Activated T-cell treated with anti-CD3 and anti-CD28 coated beads for 1 hour (primary cell): Measurements from ENCODE around the gene TCHHL1.
"Not testable (repeated sequence)": the region's sequence is repeated elsewhere in the genome, so short reads cannot be mapped to it uniquely, and the experiment has no call there.

Experiments used
- DNase-seq: peaks from one replicate; pipeline ENCODE4 v3.0.0-alpha.2; 2020; ENCODE audit warnings: low read depth

TCHHL1 gene

DNA sequence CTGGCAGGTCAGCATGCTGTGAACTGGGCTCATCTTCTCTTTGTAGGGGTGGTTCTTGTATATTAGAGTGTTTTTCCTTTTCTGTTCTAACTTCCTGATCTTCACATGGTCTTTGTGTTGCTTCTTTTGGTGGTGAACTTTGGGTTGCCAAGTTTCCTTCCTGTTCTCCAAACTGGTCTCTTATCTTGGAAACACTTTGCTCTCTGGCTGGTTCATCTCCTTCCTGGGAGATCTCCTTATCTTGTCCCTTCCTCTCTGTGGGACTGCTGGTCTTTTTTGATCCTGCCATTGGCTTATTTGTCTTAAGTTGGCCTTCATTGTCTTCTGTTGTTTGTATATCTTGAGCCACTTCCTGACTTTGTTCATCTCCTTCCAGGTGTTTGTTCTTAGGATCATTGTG is 2.1 kb downstream of the TCHHL1 start:
- no peak for DNase-seq

- no peak for DNase-seq
Measured at GRCh38 chr1:152084853-152085252, 4.0 kb downstream of the TCHHL1 start.

DNA sequence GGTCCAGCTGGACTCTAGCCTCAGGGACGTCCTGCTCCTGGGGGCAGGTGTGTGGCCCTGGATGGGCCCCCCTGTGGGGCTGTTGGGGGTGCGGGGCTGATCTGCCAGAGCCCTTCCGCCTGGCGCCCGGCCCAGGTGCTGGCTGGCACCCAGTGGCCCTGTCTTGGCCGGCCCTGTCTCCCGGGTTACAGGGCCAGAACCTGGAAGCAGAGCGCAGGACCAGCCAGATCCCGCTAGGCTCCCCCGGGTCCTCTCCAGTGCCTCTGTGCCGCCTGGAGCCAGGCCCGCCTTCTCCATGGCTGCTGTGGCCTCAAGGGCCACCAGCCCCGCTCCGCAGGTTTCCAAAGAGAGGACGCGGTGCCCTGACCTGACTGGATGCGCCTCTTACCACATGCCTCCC is 7.8 kb downstream of the TCHHL1 start:
- DNase-seq, result not testable (repeated sequence)

GRCh38 chr1:152080494-152080893 is 8.4 kb downstream of the TCHHL1 start:
- not testable (repeated sequence) for DNase-seq

DNA sequence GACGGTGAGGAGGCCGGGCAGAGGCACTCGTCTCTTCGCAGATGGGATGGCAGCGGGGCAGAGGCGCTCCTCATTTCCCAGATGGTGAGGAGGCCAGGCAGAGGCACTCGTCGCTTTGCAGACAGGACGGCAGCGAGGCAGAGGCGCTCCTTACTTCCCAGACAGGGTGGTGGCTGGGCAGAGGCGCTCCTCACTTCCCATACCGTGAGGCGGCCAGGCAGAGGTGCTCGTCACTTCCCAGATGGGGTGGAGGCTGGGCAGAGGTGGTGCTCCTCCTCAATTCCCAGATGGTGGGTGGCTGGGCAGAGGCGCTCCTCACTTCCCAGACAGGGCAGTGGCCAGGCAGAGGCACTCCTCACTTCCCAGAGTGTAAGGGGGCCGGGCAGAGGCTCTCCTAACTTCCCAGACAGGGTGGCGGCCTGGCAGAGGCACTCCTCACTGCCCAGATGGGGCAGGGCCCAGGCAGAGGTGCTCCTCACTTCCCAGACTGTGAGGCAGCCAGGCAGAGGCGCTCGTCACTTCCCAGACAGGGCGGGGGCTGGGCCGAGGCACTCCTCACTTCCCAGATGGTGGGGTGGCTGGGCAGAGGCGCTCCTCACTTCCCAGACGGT is 9.9 kb downstream of the TCHHL1 start:
- DNase-seq, result no peak

- no peak for DNase-seq
Measured at GRCh38 chr1:152072311-152072710, 16.6 kb downstream of the TCHHL1 start.

- no peak for DNase-seq
Measured at GRCh38 chr1:152071123-152071522, 17.7 kb downstream of the TCHHL1 start.

DNA sequence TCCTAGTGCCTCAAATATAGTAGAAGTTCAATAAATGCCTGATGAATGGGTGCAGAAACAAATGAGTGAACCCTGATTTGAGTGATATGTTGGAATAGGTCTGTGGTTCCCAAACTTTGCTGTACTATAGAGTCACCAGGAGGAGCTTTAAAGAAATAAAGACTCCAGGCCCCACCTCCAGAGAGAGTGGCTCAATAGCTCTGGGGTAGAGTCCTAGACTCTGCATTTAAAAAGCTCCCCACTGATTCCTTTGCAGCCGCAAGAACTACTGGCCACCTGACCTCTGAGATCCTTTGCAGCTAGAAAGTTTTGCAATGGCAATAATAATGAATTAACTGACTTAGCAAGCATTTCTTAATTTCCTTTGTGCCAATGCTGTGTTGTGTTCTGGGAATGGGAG is 20.9 kb downstream of the TCHHL1 start:
- DNase-seq, result no peak

GRCh38 chr1:152067150-152067549 is 21.7 kb downstream of the TCHHL1 start:
- DNase-seq, result no peak

DNA sequence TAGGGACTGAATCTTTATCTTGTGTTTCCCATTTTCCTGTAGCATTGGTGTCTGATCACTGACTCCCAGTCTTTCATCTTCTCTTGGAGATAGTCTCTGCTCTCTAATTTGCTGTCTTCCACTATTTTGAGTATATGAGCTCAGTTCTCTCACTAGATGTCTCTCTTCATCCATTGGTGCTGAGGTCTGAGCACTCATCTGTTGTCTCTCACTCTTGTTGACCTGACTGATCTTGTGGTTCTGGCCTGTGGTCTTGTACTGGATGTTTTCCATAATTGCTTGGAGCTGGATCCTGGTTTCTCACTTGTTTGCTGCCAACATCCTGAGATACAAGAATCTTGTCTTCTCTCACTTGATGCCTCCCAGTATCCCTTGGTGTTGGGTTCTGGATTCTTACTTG is 26.9 kb downstream of the TCHHL1 start:
- DNase-seq, result no peak

DNA sequence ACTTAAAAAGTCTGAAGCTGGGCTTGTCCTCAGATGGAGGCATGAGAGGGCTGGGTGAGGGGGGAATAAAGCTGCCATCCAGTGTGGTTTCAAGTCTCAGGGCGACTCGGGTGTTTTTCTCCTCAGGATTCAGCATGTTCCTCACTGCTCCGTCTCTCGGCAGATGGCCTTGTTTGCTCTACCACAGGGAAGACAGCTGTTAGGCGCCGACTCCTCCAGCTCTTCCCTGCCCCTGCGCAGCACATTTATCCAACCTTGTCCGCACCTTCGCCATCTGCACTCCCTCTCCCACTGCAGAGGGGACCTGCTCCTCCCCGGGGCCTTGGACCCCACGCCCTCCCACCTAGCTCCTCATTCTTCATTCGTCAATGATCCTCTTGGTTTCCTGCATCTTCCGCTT is 35.5 kb downstream of the TCHHL1 start:
- no peak for DNase-seq

DNA sequence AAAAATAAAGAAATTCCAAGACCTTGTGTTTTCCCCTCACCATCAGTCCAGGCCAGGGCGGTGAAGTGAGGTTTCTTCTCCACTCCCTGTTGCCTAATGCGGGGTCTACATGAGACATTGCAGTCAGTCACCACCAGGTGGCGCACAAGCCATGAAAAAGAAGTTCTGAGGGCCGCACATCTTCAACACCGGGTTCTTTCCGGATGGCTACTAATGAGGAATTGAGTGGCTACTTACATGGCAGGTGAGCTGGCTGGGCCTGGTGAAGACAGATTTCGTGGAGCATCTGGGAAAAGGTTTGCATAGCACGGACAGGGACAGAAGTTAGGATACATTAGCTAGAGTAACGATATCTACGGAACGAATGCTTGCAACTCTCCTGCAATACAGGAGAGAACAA is 36.3 kb downstream of the TCHHL1 start:
- DNase-seq, result peak; percentile 88

- no peak for DNase-seq
Measured at GRCh38 chr1:152050886-152051675, 37.8 kb downstream of the TCHHL1 start.

DNA sequence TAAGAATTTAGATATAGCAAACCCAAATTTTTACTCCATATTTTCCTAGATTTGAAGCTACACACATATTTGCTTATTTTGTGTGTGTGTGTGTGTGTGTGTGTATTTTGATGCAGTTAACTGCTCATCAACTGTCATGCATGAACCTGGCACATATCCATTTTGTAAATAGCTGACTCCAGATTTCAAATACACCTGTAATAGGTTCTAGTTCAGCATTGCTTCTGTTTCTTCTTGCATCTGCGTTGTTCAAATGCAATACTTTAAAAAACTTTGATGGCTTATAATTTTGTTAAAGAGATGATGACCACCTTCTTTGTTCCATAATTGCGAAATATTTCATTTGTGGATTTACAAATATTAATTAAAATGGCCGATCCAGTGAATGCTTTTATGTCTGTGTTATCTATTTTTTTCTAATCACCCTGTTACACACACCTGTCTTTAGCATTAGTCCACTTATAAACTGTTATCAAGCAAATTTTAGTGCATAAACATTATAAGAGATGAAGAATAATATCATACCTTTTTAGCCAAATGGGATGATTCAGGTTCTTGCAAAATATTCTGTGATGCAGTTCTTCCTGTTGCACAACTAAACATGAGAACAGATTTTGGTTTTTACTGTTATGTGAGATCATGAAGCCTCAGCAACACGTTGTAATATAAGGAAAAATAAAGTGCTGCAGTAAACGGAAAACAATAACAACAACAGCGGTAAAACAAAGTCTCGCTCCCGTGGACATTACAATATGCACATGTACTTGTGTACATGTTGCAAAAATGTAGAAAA is 39.4 kb downstream of the TCHHL1 start:
- no peak for DNase-seq

- DNase-seq, result peak; percentile 52
Measured at GRCh38 chr1:152048416-152049009, 40.4 kb downstream of the TCHHL1 start.

GRCh38 chr1:152047730-152048415 is 41.0 kb downstream of the TCHHL1 start:
- peak; percentile 78 for DNase-seq

GRCh38 chr1:152047413-152047729 is 41.5 kb downstream of the TCHHL1 start:
- DNase-seq, result no peak

DNA sequence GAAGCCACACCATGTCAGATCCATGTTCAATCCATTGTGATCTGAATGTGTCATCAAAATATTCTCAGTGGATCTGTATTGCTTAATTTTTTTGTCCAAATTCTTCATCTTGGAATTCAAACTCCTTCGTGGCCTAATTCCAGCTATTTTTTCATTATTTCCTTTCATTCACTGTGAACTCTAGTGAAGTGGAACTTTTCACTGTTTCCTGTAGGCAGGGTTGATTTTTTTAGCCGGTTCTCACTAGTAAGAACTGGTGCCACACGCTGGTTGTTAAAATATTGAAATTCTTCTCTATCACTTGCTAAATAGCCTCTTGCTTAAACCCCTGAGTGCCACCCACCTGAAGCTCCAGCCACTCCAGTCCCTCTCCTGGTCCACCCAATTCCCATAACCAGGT is 44.5 kb downstream of the TCHHL1 start:
- DNase-seq, result no peak

GRCh38 chr1:152043870-152044269 is 45.0 kb downstream of the TCHHL1 start:
- no peak for DNase-seq

GRCh38 chr1:152042030-152042429 is 46.8 kb downstream of the TCHHL1 start:
- DNase-seq, result no peak

GRCh38 chr1:152039886-152040285 is 49.0 kb downstream of the TCHHL1 start:
- no peak for DNase-seq

DNA sequence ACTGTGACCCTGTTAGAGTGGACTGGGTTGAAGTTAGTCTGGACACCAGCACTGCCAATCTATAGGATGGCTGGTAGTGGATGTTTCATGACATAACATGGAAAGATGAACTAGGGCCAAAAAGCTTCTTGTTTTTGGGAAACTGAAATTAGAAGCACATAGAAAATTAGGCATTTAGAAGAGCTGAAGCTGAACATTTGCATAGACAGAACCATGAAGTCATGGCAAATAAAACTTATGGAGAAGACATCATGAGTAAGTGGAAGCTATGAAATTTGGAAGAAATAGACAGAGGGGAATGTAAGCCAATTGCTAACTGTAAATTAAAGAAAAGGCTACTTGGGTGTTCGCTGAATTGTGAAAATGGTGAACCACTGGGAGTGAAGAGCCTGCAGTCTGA is 49.4 kb downstream of the TCHHL1 start:
- DNase-seq, result no peak
